SK-N-MC (cell line): ENCODE measurements around the gene CAPN13.

Experiments
- EZH2 ChIP-seq: fragments of 200-600 bp; sonication (generic); IDR thresholded peaks from one replicate; pipeline ENCODE4 v1.6.1; 2017; ENCODE audit warnings: antibody characterized with exemption
- POLR2AphosphoS5 ChIP-seq: IDR thresholded peaks from 2 replicates; pipeline ENCODE4 v1.6.1; 2012; ENCODE audit warnings: mild to moderate bottlenecking, low read depth, low read length, borderline replicate concordance

- TF ChIP-seq POLR2AphosphoS5 (no peak), EZH2 (no peak)
Observed at GRCh38 chr2:30688956-30689401, 118.3 kb downstream of the CAPN13 start.
